ENCODE measurements around the gene ACTG2. TPM values are rescaled to one million over a fixed set of nuclear protein-coding genes. Genes with fewer than 3 reads are reported as not detected.

Gene ACTG2

Small RNA genes within 50 kb of the gene (small RNA-seq; reads per million reads assigned to genes)
- not detected for gene RNA5SP97 (ENCODE audit: insufficient read depth)
